Vagina (tissue), 2 donors: ENCODE measurements around the gene STN1.

ENCODE experiments used
- POLR2A ChIP-seq, 2 donors: fragments of 450-650 bp; IDR thresholded peaks; one replicate each; pipeline ENCODE4 v1.6.1; 2017; ENCODE audit warnings: antibody characterized with exemption in 2 of 2, mild to moderate bottlenecking in 2 of 2, moderate library complexity in 2 of 2
- POLR2AphosphoS5 ChIP-seq, 2 donors: sonication (generic); formaldehyde crosslinking; IDR thresholded peaks; one replicate each; pipeline ENCODE4 v1.9.0; 2017; ENCODE audit warnings: antibody characterized with exemption in 2 of 2, mild to moderate bottlenecking in 2 of 2, low read depth in 1 of 2; ENCODE audit not compliant: insufficient read depth in 1 of 2

DNA sequence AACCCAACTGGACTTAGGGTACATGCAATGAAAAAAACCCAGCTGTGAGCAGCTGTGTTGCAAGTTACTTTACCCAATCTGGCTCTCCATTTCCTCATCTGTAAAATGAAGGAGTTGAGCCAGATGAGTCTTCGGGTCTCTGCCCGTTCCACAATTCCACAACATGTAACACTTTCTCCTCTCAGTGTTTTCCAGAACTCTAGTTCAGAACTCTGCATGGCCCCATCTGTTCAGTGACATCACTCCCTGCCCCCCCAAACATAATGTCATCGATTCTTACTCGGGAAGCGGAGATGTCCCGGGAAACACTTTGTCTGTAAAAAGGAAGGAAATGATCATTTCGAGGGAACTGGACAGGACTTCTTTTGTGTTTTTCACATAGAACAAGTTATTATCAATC is 65.1 kb downstream of the STN1 start:
- TF ChIP-seq POLR2A (IDR thresholded peaks at IDR 0.05) (no peak), POLR2AphosphoS5 (IDR thresholded peaks at IDR 0.05; ENCODE audit: insufficient read depth in 1 of 2, low read depth in 1 of 2) (no peak)
